ENCODE results near the gene WDR64.

WDR64 gene

GRCh38 chr1:241652012-241652411 is at the start of gene WDR64:
Gene WDR64, plus strand, starts transcription at chr1:241652281. Its CDS starts 204 bp downstream, at chr1:241652485.
- no peak for DNase-seq (ENCODE audit: low read depth, low spot score)

- DNase-seq (ENCODE audit: low read depth, low spot score): no peak
These were observed 48.3 kb upstream of the WDR64 start for GRCh38 chr1:241603731-241604245.

- DNase-seq (ENCODE audit: low read depth, low spot score): peak; percentile 33
These were observed 46.8 kb upstream of the WDR64 start for GRCh38 chr1:241605146-241605805.

- DNase-seq (ENCODE audit: low read depth, low spot score): no peak
These were observed 45.5 kb upstream of the WDR64 start for GRCh38 chr1:241606544-241606943.

GRCh38 chr1:241607497-241607896 is 44.6 kb upstream of the WDR64 start:
- DNase-seq (ENCODE audit: low read depth, low spot score): no peak

DNA sequence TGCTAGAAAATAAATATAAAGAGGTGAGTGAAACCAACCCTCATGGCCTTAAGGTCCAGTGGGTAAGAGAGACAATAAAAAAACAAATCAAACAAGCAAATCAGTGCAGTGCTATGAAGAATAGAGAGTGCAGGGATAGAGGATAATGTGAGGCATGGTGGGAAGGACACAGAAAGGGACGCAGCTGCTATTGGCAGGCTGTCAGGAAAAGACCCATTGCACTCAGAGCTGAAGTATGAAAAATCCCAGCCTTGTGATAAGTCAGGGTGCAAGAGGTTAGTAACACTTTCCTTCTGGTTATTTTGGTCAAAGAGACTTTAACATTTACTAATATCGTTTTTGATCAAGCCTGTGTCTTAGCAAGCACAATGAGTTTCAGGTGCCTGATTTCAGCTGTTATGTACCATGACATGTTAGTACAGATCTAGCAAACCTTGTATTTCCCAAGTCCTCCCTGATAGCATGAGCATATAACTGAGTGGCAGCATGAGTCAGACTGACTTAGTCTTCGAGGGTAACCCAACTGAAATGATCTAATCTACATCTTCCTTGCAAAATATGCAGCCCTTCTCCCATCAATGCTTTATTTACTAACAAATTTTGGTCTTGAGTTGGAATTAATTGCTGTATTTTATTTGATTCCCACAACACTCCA is 43.6 kb upstream of the WDR64 start:
- no peak for DNase-seq (ENCODE audit: low read depth, low spot score)

- peak; percentile 21 for DNase-seq (ENCODE audit: low read depth, low spot score)
These were observed 41.8 kb upstream of the WDR64 start for GRCh38 chr1:241610056-241610815.

DNA sequence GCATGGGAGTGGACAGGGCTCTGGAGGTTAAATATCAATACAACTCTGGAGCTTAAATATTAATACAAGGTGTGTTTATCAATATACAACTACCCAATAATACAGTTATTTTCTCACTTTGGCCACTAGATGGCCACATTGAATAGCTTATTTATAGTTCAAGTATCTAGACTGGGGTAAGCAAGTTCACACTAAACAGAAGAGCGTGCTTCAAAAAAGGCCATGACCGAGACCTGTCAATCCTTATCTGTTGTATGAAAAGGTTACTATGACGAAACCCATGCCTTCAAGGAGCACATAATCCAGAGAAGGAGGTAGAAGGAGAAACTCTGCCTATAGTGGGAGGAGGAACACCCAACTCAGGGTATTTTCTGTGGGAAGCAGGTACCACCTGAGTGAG is 41.0 kb upstream of the WDR64 start:
- DNase-seq (ENCODE audit: low read depth, low spot score): peak; percentile 37

GRCh38 chr1:241611736-241612135 is 40.3 kb upstream of the WDR64 start:
- no peak for DNase-seq (ENCODE audit: low read depth, low spot score)

- no peak for DNase-seq (ENCODE audit: low read depth, low spot score)
These were observed 39.3 kb upstream of the WDR64 start for GRCh38 chr1:241612533-241613477.

DNA sequence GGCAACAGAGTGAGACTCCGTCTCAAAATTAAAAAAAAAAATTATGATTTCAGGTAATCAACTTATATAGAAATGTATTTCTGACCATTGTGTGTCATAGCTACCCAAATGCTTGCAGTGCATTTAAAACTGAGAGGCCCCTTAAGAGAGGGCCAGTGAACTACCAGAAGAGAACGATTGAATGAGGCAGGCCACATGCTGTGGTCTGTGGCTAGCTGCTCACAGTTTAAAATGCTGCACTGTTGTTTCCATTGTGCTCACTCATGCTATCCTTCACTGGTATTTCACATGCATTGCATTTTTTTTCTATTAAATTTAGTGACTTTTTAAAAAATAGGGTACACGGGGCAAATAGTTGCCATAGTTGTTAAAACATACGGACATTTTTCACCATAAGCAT is 37.9 kb upstream of the WDR64 start:
- DNase-seq (ENCODE audit: low read depth, low spot score): no peak

- DNase-seq (ENCODE audit: low read depth, low spot score): no peak
These were observed 37.5 kb upstream of the WDR64 start for GRCh38 chr1:241614572-241614971.

DNA sequence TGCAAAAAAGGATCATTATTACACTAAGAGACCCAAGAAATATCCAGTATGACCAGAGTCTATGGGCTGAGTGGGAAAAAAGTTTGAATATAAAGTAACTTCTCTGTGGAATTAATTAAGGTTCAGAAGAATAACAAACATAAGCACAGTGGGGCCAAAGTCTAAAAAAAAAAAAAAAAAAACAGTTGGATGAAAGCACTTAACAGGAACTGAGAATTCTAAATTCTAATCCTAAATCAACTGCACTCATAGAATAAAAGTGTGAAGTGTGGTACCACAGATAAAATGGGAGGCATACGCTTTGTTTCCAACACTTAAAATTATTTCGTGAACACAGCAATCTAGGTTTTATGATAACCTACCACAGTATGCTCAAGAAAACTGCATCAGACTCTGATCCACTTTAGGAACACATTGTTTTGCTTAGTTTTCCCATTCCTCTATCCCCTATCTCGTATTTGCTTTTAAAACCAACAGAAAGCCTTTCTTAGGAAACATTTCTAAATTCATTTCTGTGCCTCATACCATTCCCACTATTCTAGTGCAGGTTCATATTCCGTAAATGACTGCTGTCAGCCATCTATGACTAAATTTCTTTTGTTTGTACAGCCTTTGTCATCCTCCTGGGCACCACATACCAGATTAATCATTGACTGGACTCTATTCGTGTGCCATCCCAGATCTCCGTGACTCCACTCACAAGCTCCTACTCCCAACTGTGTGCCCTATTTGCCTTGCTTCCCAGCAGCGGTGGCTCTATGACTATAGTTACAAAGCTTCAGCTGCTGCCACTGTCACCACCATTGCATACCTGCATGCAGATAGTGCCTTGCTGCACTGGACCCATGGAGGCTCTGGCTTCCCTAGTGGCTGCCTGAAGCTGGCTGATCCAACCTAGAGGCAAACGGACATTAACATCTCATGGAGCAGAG is 36.8 kb upstream of the WDR64 start:
- no peak for DNase-seq (ENCODE audit: low read depth, low spot score)

- DNase-seq (ENCODE audit: low read depth, low spot score): no peak
These were observed 34.7 kb upstream of the WDR64 start for GRCh38 chr1:241617426-241617825.

DNA sequence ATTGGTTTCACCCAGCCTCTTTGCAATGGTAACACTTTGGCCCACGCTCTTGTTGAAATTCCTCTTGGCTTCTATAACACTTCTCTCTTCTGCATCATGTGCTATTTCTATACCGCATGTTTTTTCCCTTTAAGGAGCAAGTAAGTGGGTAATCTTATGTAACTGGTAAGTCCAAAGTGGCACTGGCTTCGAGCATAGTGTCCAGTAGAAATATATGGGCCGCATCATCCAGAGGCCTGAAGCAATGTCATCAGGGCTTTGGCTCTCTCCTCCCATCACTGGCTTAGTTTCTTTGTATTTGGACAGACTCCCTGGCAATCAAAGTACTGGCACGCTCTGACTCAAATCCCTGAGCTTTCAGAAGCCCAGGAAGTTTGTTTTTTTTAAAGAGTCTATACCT is 29.4 kb upstream of the WDR64 start:
- DNase-seq (ENCODE audit: low read depth, low spot score): no peak

DNA sequence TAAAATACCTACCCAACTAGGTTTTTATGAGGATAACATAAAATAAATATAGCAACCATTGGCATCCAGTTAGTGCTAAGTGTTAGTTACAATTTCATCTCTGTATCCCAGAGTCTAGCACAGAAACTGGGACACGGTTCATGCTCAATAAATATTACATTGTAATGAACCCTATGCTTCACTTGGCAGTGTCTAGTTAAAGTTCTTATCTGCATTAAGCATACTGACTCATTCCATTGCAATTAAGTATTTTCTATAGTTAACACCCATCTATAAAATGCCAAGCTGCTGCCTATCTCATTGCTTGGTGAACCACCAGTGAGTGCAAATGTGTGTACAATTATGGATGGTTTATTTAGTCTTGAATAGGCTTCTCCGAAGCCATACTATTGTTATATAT is 27.1 kb upstream of the WDR64 start:
- DNase-seq (ENCODE audit: low read depth, low spot score): no peak

DNA sequence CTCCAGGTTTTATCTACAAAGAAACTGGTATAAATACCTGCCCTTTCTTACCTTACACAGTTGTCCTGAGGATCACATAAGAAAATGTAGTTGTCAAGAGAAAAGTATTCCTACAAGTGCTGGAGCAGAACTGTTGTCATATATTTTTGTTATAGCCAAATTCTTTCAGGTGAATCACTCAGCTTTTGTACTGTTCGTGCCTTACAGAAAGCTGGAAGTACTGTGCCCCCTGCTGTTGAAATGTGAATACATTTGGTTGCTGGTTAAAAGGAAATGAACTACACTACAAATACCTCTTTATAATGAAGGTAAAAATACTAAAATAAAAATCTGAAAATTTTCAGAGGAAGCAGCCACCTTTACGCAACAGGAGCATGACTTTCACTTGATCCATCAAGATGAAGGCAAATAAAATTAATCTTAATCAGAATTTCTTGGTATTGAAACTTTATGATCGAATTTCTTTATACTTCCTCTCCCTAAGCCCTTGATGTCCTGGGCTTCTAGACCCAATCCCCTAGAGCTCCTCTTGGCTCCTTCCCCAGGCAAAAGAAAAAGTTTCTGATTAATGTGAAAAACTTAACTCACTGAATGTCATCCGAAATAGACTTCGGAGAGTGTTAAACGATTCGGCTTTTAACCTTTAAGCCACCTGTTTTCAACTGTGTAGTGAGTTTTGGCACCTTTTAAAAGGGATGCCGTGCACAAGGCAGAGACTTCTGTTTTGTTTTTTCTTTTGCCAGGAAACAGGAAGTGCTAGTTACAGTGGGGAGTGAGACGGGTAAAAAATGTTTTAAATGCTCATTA is 24.4 kb upstream of the WDR64 start:
- no peak for DNase-seq (ENCODE audit: low read depth, low spot score)

GRCh38 chr1:241630005-241630404 is 22.1 kb upstream of the WDR64 start:
- DNase-seq (ENCODE audit: low read depth, low spot score): no peak

- no peak for DNase-seq (ENCODE audit: low read depth, low spot score)
These were observed 21.6 kb upstream of the WDR64 start for GRCh38 chr1:241630476-241630875.

All from ELF-1 (cell line).